Esophagus muscularis mucosa (tissue), 4 donors: Measurements from ENCODE around the gene PRDM16. TPM values are rescaled to one million over a fixed set of nuclear protein-coding genes. Genes with fewer than 3 reads are reported as not detected.

Source experiments
- DNase-seq: peaks from one replicate; pipeline ENCODE4 v3.0.0-alpha.2; 2017; ENCODE audit errors: extremely low spot score
- H3K27ac ChIP-seq, 4 donors: fragments of 200-600 bp; sonication (generic); replicated peaks in 1 of 4; 1 replicate in 3 of 4; 2 replicates in 1 of 4; pipeline ENCODE4 v1.5.1; 2016 to 2019; ENCODE audit warnings: mild to moderate bottlenecking in 1 of 4
- H3K27me3 ChIP-seq, 4 donors: fragments of 200-600 bp; sonication (generic); one replicate each; pipeline versions ENCODE4 v1.5.1 to v1.6.0; 2016 to 2019
- H3K36me3 ChIP-seq, 4 donors: fragments of 200-600 bp; sonication (generic); one replicate each; pipeline ENCODE4 v1.5.1; 2016 to 2019
- H3K4me1 ChIP-seq, 4 donors: fragments of 200-600 bp; sonication (generic); one replicate each; pipeline ENCODE4 v1.5.1; 2016 to 2019
- H3K4me3 ChIP-seq, 4 donors: fragments of 200-600 bp; sonication (generic); 1 replicate in 2 of 4; 2 replicates in 2 of 4; pipeline ENCODE4 v1.5.1; 2016 to 2019; ENCODE audit warnings: mild to moderate bottlenecking in 4 of 4, moderate library complexity in 1 of 4
- H3K9me3 ChIP-seq, 4 donors: fragments of 200-600 bp; sonication (generic); 1 replicate in 3 of 4; 2 replicates in 1 of 4; pipeline ENCODE4 v1.5.1; 2016 to 2019
- CTCF ChIP-seq, 3 experiments: fragments of 200-600 bp in 2 of 3; fragments of 450-650 bp in 1 of 3; sonication (generic) in 2 of 3; IDR thresholded peaks; one replicate each; pipeline ENCODE4 v1.5.1; 2017 to 2019; ENCODE audit warnings: antibody characterized with exemption in 3 of 3, mild to moderate bottlenecking in 2 of 3, moderate library complexity in 1 of 3
- EP300 ChIP-seq: sonication (generic); formaldehyde crosslinking; IDR thresholded peaks from one replicate; pipeline ENCODE4 v1.6.1; 2017; ENCODE audit warnings: antibody characterized with exemption
- POLR2A ChIP-seq: fragments of 450-650 bp; IDR thresholded peaks from one replicate; pipeline ENCODE4 v1.6.1; 2017; ENCODE audit warnings: antibody characterized with exemption, moderate library complexity, mild to moderate bottlenecking, low read depth
- POLR2AphosphoS5 ChIP-seq, 2 donors: sonication (generic); formaldehyde crosslinking; IDR thresholded peaks; one replicate each; pipeline ENCODE4 v1.6.1; 2017; ENCODE audit warnings: antibody characterized with exemption in 2 of 2
- WGBS: methylation state at CpG from one replicate; pipeline ENCODE4 v1.1.5; 2018; 5-methylcytosine and 5-hydroxymethylcytosine counted together
- intact Hi-C: fragments of 100-400 bp; cut with DNase I; formaldehyde crosslinking; loops from one replicate; pipeline ENCODE4 v1.15.1; 2023
- total RNA-seq, 4 donors: library from RNA; depleted of rRNA; stranded (reverse); fragments of >200 nt; gene quantifications; one replicate each; pipeline versions ENCODE4 v1.1.0 to v1.2.1, GENCODE V29; 2016

PRDM16 gene
- total RNA-seq, 4 donors from 2014 or later = 1.2 to 4.4 (median 2.2) TPM

- intact Hi-C loops = no loop called here
- Histone ChIP-seq H3K27me3 (peaks cover 0 to 36% (median 0%) of the 10 kb centered on the region in 4 donors), H3K36me3 (no peaks in the 10 kb centered on the region), H3K4me3 (no peak overlapping the region), H3K27ac (peak overlapping the region in 3 of 4 donors; percentile 40 to 96 (median 49)), H3K9me3 (no peaks in the 10 kb centered on the region), H3K4me1 (peaks cover 38 to 46% (median 40%) of the 10 kb centered on the region in 4 donors)
- no peak for TF ChIP-seq EP300
- no peak for TF ChIP-seq POLR2AphosphoS5 (IDR thresholded peaks at IDR 0.05)
- TF ChIP-seq POLR2A = no peak
- no peak for TF ChIP-seq CTCF (IDR thresholded peaks at IDR 0.05)
- 86% methylated on average over 7 of the region's 8 CpGs for WGBS
- DNase-seq = no peak
Measured at GRCh38 chr1:3355089-3355488, 286.1 kb downstream of the PRDM16 start.

- TF ChIP-seq EP300 (no peak), POLR2A (no peak), CTCF (IDR thresholded peaks at IDR 0.05) (no peak), POLR2AphosphoS5 (IDR thresholded peaks at IDR 0.05) (no peak)
- Histone ChIP-seq H3K36me3 (no peaks in the 10 kb centered on the region), H3K4me1 (peaks cover 27 to 35% (median 30%) of the 10 kb centered on the region in 4 donors), H3K27ac (peak overlapping the region in 1 of 4 donors; percentile 7), H3K27me3 (peaks cover 0 to 46% (median 0%) of the 10 kb centered on the region in 4 donors), H3K9me3 (no peaks in the 10 kb centered on the region), H3K4me3 (no peak overlapping the region)
- no peak for DNase-seq
- intact Hi-C loops = no loop called here
- WGBS = 84% methylated on average over 29 of the region's 37 CpGs
Measured at GRCh38 chr1:3355894-3356826, 287.2 kb downstream of the PRDM16 start.

- Histone ChIP-seq H3K9me3 (no peaks in the 10 kb centered on the region), H3K27me3 (peaks cover 0 to 53% (median 0%) of the 10 kb centered on the region in 4 donors), H3K36me3 (no peaks in the 10 kb centered on the region), H3K4me1 (peaks cover 19 to 27% (median 24%) of the 10 kb centered on the region in 4 donors), H3K4me3 (no peak overlapping the region), H3K27ac (peak overlapping the region in 1 of 4 donors; percentile 7)
- no peak for DNase-seq
- TF ChIP-seq CTCF (IDR thresholded peaks at IDR 0.05) (no peak), POLR2A (no peak), POLR2AphosphoS5 (IDR thresholded peaks at IDR 0.05) (no peak), EP300 (no peak)
- 95% methylated on average over 7 of the region's 21 CpGs for WGBS
- intact Hi-C loops = no loop called here
Measured at GRCh38 chr1:3356827-3357460, 287.9 kb downstream of the PRDM16 start.

- H3K27me3 ChIP-seq = peaks cover 0 to 59% (median 0%) of the 10 kb centered on the region in 4 donors
- intact Hi-C loops = no loop called here
- no peaks in the 10 kb centered on the region for H3K9me3 ChIP-seq
- WGBS = 78% methylated on average over 23 of the region's 25 CpGs
- DNase-seq = no peak
- TF ChIP-seq POLR2A (no peak), CTCF (IDR thresholded peaks at IDR 0.05) (no peak), EP300 (no peak), POLR2AphosphoS5 (IDR thresholded peaks at IDR 0.05) (no peak)
- H3K36me3 ChIP-seq = no peaks in the 10 kb centered on the region
- H3K27ac ChIP-seq = no peak overlapping the region
- peaks cover 13 to 20% (median 16%) of the 10 kb centered on the region in 4 donors for H3K4me1 ChIP-seq
- H3K4me3 ChIP-seq = no peak overlapping the region
Measured at GRCh38 chr1:3357526-3358297, 288.7 kb downstream of the PRDM16 start.
